ENCODE measurements around the gene PCSK5.

The PCSK5 gene

DNA sequence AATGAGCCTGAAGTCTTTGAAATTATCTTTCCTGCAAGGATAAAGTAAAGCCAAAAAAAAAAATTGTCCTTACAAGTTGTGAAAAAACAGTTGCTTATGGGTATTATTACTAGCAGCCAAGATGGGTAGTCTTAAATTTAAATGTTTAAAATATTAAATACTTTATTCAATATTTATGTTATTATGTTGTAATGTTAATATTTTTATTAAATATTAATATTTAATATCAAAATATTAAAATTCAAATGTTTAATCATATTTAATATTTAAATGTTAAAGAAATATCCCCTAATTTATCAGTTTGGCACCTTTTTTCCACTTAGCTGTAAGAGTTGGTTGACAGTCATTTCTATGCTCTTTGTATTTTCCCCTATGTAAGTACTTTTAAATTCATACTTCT is 86.1 kb downstream of the PCSK5 start:
- no peaks in the 10 kb centered on the region for H4K20me1 ChIP-seq (ENCODE audit: low read depth, low read length)
- no peaks in the 10 kb centered on the region for H3K9me3 ChIP-seq (ENCODE audit: insufficient read depth, low read length)
- TF ChIP-seq, protein P1, sequence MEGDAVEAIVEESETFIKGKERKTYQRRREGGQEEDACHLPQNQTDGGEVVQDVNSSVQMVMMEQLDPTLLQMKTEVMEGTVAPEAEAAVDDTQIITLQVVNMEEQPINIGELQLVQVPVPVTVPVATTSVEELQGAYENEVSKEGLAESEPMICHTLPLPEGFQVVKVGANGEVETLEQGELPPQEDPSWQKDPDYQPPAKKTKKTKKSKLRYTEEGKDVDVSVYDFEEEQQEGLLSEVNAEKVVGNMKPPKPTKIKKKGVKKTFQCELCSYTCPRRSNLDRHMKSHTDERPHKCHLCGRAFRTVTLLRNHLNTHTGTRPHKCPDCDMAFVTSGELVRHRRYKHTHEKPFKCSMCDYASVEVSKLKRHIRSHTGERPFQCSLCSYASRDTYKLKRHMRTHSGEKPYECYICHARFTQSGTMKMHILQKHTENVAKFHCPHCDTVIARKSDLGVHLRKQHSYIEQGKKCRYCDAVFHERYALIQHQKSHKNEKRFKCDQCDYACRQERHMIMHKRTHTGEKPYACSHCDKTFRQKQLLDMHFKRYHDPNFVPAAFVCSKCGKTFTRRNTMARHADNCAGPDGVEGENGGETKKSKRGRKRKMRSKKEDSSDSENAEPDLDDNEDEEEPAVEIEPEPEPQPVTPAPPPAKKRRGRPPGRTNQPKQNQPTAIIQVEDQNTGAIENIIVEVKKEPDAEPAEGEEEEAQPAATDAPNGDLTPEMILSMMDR (IDR thresholded peaks at IDR 0.05; ENCODE audit: insufficient read depth, low read length, poor library complexity, severe bottlenecking) = no peak
- TF ChIP-seq EZH2phosphoT487 (conservative IDR thresholded peaks at IDR 0.05; ENCODE audit: low read length) = no peak
- H3K4me2 ChIP-seq (ENCODE audit: low read depth, low read length, poor library complexity, severe bottlenecking) = no peak overlapping the region
- no peak overlapping the region for H3K9ac ChIP-seq (ENCODE audit: low read length)
- H3K4me3 ChIP-seq (ENCODE audit: insufficient read depth, low read length, poor library complexity, severe bottlenecking) = no peak overlapping the region
- no peaks in the 10 kb centered on the region for H3K79me2 ChIP-seq (ENCODE audit: insufficient read depth, low read length)
- H2AFZ ChIP-seq (ENCODE audit: low read depth, low read length, severe bottlenecking) = no peak overlapping the region
- no peaks in the 10 kb centered on the region for H3F3A ChIP-seq (ENCODE audit: insufficient read depth)
- no peaks in the 10 kb centered on the region for H3K36me3 ChIP-seq (ENCODE audit: low read length)
- H3K9me2 ChIP-seq (replicated peaks; ENCODE audit: insufficient read depth, low read length) = no peaks in the 10 kb centered on the region
- no peak overlapping the region for H3K27ac ChIP-seq (ENCODE audit: low read depth, low read length)
- no peaks in the 10 kb centered on the region for H3K27me3 ChIP-seq (ENCODE audit: low read length)

DNA sequence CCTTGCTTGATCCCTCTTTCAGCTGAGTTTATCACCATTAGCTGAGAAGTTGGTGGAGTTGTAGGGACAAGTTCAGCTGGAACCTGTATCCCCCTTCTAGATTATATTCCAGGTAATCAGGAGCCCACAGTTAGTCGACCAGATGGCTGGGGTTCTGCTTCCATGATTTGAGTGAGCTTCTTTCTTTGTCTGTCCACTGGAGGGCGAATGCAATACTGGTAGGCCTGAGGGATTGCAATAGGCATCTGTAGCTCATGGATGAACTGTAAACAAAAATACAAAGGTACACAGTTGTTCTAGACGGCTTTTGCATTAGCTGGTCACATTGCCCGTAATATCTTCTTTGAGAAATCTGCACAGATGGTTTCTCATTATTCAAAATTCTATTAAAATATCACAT is 88.9 kb downstream of the PCSK5 start:
- Histone ChIP-seq H3K36me3 (ENCODE audit: low read length) (no peaks in the 10 kb centered on the region), H3K9ac (ENCODE audit: low read length) (no peak overlapping the region), H3K27ac (ENCODE audit: low read depth, low read length) (no peak overlapping the region), H3F3A (ENCODE audit: insufficient read depth) (no peaks in the 10 kb centered on the region), H3K4me3 (ENCODE audit: insufficient read depth, low read length, poor library complexity, severe bottlenecking) (no peak overlapping the region), H3K27me3 (ENCODE audit: low read length) (no peaks in the 10 kb centered on the region), H2AFZ (ENCODE audit: low read depth, low read length, severe bottlenecking) (no peak overlapping the region), H4K20me1 (ENCODE audit: low read depth, low read length) (no peaks in the 10 kb centered on the region), H3K79me2 (ENCODE audit: insufficient read depth, low read length) (no peaks in the 10 kb centered on the region), H3K4me2 (ENCODE audit: low read depth, low read length, poor library complexity, severe bottlenecking) (no peak overlapping the region), H3K9me2 (replicated peaks; ENCODE audit: insufficient read depth, low read length) (no peaks in the 10 kb centered on the region), H3K9me3 (ENCODE audit: insufficient read depth, low read length) (no peaks in the 10 kb centered on the region)
- TF ChIP-seq, protein P1 (IDR thresholded peaks at IDR 0.05; ENCODE audit: insufficient read depth, low read length, poor library complexity, severe bottlenecking) = no peak

DNA sequence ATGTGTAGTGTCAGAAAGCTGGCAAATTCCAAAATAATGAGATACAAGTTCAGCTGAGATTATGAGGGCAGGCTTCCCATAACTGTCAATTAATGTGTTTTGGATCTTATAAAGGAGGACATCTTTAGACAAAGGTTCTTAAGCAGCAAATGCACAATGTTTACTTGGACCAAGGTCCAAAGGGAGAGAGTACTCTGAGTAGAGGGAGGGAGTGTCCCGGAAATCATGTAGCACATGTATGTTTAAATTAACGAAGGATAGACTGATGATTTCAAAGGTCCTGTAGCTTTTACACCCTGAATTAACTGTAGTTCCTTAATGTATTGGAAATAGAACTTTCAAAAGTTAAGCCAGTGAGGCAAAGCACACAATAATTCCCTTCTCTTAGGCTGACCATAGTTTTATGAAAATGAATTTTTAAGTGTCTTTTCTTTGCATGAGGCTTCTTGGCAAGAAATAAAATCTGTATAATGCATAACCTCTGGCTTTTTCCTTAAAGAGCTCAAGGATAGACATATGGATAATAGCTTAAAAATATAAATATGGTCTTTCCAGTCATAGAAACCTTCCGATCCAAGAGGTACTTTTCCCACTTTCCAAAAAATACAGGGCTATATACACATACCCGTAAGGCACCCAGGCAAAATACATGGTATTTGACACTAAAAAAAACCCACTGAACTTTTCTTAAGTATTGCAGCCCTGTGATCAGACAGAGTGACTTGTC is 93.0 kb downstream of the PCSK5 start:
- no peaks in the 10 kb centered on the region for H3K36me3 ChIP-seq (ENCODE audit: low read length)
- H3K9me2 ChIP-seq (replicated peaks; ENCODE audit: insufficient read depth, low read length) = no peaks in the 10 kb centered on the region
- no peaks in the 10 kb centered on the region for H3K27me3 ChIP-seq (ENCODE audit: low read length)
- no peak overlapping the region for H3K9ac ChIP-seq (ENCODE audit: low read length)
- no peaks in the 10 kb centered on the region for H4K20me1 ChIP-seq (ENCODE audit: low read depth, low read length)
- H3K79me2 ChIP-seq (ENCODE audit: insufficient read depth, low read length) = no peaks in the 10 kb centered on the region
- no peak overlapping the region for H3K27ac ChIP-seq (ENCODE audit: low read depth, low read length)
- H3F3A ChIP-seq (ENCODE audit: insufficient read depth) = no peaks in the 10 kb centered on the region
- TF ChIP-seq, protein P1 (IDR thresholded peaks at IDR 0.05; ENCODE audit: insufficient read depth, low read length, poor library complexity, severe bottlenecking) = no peak
- TF ChIP-seq EZH2phosphoT487 (conservative IDR thresholded peaks at IDR 0.05; ENCODE audit: low read length) = no peak
- H3K4me2 ChIP-seq (ENCODE audit: low read depth, low read length, poor library complexity, severe bottlenecking) = no peak overlapping the region
- H3K4me3 ChIP-seq (ENCODE audit: insufficient read depth, low read length, poor library complexity, severe bottlenecking) = no peak overlapping the region
- H3K9me3 ChIP-seq (ENCODE audit: insufficient read depth, low read length) = no peaks in the 10 kb centered on the region
- H2AFZ ChIP-seq (ENCODE audit: low read depth, low read length, severe bottlenecking) = no peak overlapping the region
